CD8-positive, alpha-beta memory T cell (primary cell): ENCODE measurements around the gene SETD5. TPM values are rescaled to one million over a fixed set of nuclear protein-coding genes. Genes with fewer than 3 reads are reported as not detected.

Experiments
- CTCF ChIA-PET: fragments of 350-600 bp; sonication (Branson Sonifier 250); formaldehyde crosslinking; loops from one replicate; lab custom pipeline; 2021; ENCODE audit warnings: antibody characterized with exemption; lab: Charles Lee
- POLR2A ChIA-PET: fragments of 350-600 bp; sonication (Branson Sonifier 250); formaldehyde crosslinking; loops from one replicate; lab custom pipeline; 2021; ENCODE audit warnings: antibody characterized with exemption; lab: Charles Lee
- DNase-seq, 5 donors: peaks; one replicate each; pipeline versions ENCODE4 v3.0.0 to v3.0.0-alpha.2; 2020 to 2022; ENCODE audit warnings: mixed read lengths in 1 of 5
- H3K27ac ChIP-seq: one replicate; pipeline ENCODE4 v1.7.0; 2013; ENCODE audit warnings: low read depth, mild to moderate bottlenecking, low read length, moderate library complexity
- H3K27me3 ChIP-seq: 2 replicates; pipeline ENCODE4 v1.7.0; 2013; ENCODE audit warnings: low read length, mild to moderate bottlenecking; ENCODE audit not compliant: insufficient read depth, poor library complexity, severe bottlenecking
- H3K36me3 ChIP-seq: 2 replicates; pipeline ENCODE4 v1.7.0; 2013; ENCODE audit warnings: mild to moderate bottlenecking, low read length, moderate library complexity; ENCODE audit not compliant: insufficient read depth
- H3K4me1 ChIP-seq: 2 replicates; pipeline ENCODE4 v1.7.0; 2013; ENCODE audit warnings: mild to moderate bottlenecking, low read length, moderate library complexity; ENCODE audit not compliant: insufficient read depth
- H3K4me3 ChIP-seq: 2 replicates; pipeline ENCODE4 v1.7.0; 2013; ENCODE audit warnings: mild to moderate bottlenecking, low read length
- H3K9me3 ChIP-seq: 2 replicates; pipeline ENCODE4 v1.7.0; 2013; ENCODE audit warnings: mild to moderate bottlenecking, low read length
- H3K27ac Mint-ChIP-seq, 8 donors: one replicate each; pipeline ENCODE4 v1.8.0; 2020 to 2021; ENCODE audit warnings: mixed read lengths in 8 of 8, mild to moderate bottlenecking in 6 of 8, inconsistent platforms in 3 of 8, moderate library complexity in 3 of 8
- H3K27me3 Mint-ChIP-seq, 2 donors: one replicate each; pipeline ENCODE4 v1.8.0; 2020 to 2021; ENCODE audit warnings: mixed read lengths in 2 of 2, mild to moderate bottlenecking in 1 of 2, moderate library complexity in 1 of 2
- H3K36me3 Mint-ChIP-seq, 3 donors: one replicate each; pipeline ENCODE4 v1.8.0; 2020 to 2021; ENCODE audit warnings: mixed read lengths in 3 of 3, inconsistent platforms in 1 of 3, mild to moderate bottlenecking in 1 of 3
- H3K4me1 Mint-ChIP-seq, 3 donors: one replicate each; pipeline ENCODE4 v1.8.0; 2020 to 2021; ENCODE audit warnings: mixed read lengths in 3 of 3, inconsistent platforms in 1 of 3, mild to moderate bottlenecking in 1 of 3
- H3K4me3 Mint-ChIP-seq, 7 donors: one replicate each; pipeline ENCODE4 v1.8.0; 2020 to 2021; ENCODE audit warnings: mixed read lengths in 7 of 7, mild to moderate bottlenecking in 6 of 7, moderate library complexity in 4 of 7, inconsistent platforms in 2 of 7
- H3K9me3 Mint-ChIP-seq, 5 donors: one replicate each; pipeline ENCODE4 v1.8.0; 2020 to 2022; ENCODE audit warnings: mixed read lengths in 5 of 5, mild to moderate bottlenecking in 3 of 5, moderate library complexity in 2 of 5, inconsistent platforms in 1 of 5
- polyA plus RNA-seq: library from polyadenylated mRNA; unstranded; fragments of 300-500 nt; fragmentation: Illumina TruSeq; gene quantifications from one replicate; pipeline ENCODE4 v1.2.3, GENCODE V29; 2021
- total RNA-seq, 2 experiments: library from RNA; stranded (reverse); gene quantifications; one replicate each; pipeline ENCODE4 v1.2.3, GENCODE V29; 2021

The SETD5 gene, protein sequence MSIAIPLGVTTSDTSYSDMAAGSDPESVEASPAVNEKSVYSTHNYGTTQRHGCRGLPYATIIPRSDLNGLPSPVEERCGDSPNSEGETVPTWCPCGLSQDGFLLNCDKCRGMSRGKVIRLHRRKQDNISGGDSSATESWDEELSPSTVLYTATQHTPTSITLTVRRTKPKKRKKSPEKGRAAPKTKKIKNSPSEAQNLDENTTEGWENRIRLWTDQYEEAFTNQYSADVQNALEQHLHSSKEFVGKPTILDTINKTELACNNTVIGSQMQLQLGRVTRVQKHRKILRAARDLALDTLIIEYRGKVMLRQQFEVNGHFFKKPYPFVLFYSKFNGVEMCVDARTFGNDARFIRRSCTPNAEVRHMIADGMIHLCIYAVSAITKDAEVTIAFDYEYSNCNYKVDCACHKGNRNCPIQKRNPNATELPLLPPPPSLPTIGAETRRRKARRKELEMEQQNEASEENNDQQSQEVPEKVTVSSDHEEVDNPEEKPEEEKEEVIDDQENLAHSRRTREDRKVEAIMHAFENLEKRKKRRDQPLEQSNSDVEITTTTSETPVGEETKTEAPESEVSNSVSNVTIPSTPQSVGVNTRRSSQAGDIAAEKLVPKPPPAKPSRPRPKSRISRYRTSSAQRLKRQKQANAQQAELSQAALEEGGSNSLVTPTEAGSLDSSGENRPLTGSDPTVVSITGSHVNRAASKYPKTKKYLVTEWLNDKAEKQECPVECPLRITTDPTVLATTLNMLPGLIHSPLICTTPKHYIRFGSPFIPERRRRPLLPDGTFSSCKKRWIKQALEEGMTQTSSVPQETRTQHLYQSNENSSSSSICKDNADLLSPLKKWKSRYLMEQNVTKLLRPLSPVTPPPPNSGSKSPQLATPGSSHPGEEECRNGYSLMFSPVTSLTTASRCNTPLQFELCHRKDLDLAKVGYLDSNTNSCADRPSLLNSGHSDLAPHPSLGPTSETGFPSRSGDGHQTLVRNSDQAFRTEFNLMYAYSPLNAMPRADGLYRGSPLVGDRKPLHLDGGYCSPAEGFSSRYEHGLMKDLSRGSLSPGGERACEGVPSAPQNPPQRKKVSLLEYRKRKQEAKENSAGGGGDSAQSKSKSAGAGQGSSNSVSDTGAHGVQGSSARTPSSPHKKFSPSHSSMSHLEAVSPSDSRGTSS (N-terminal part only)
- total RNA-seq (10 to 100 TPM; 89.8 to 97.2 TPM), polyA plus RNA-seq (40.0 TPM)

DNA sequence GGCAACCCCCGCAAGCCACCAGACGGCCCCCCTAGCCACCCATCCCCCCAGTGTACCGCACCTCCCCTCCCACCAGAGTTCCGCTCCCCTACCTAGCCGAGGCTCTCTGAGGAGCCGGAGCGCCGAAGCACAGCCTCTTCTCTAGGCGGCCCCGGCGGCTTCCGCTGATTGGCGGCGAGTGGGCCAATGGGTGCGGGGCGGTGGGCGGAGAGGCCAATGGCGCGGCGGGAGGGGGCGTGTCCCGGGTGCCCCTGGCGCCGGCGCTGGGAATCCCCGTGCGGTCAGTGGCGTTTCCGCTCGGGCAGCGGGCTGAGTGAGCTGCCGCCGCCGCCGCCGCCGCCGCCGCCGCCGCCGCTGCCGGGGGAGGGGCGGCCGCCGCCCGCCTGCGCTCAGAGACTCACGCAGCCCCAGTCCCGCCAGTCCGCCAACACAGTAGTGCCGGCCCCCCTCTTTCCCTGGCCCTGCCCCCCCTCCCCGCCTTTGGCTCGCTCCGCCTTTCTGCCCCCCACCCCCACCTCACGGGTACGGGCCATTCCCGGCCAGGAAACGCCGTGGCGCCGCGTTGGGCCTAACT lies at the start of gene SETD5:
Gene SETD5 (plus strand): TSS at position 284 of the 574 bp plus-strand sequence. CDS start 31,324 bp downstream, outside the sequence.
- CTCF ChIA-PET: interaction anchor here (1.2 to 5.1 kb wide), 2 partner anchors 11 to 34 kb away, joined by 4 to 24 read pairs; partner anchors contain the start of gene THUMPD3
- peaks cover 0 to 54% (median 6%) of the 10 kb centered on the region in 3 donors for H3K36me3 Mint-ChIP-seq

DNA sequence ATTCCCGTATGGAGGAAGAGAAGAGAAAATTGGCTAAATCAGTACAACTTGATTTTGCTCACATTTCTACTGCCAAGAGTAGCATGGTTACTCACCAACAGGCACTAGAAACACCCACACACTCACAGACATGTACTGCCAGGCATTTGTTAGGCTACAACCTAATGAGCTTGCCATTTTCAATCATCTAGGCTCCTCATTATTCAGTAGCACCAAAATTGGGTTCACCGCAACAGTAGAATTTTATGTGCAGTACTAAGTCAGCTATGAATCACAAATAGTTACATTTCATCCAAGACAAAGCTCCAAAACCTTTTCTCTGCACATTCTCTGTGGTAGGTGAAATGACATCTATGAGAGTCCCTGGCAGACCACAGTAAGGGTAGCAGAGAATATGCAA lies 49.5 kb upstream of the SETD5 start:
- Histone ChIP-seq H3K27ac (no peak overlapping the region), H3K36me3 (no peaks in the 10 kb centered on the region), H3K27me3 (no peaks in the 10 kb centered on the region), H3K4me3 (no peak overlapping the region), H3K4me1 (no peaks in the 10 kb centered on the region), H3K9me3 (no peaks in the 10 kb centered on the region)
- CTCF ChIA-PET: interaction anchor here (1.5 kb wide), 1 partner anchor 48 kb away, joined by 4 read pairs; no protein-coding TSS in a partner anchor
- peaks cover 0 to 3% (median 0%) of the 10 kb centered on the region in 3 donors for H3K4me1 Mint-ChIP-seq
- H3K27me3 Mint-ChIP-seq: no peaks in the 10 kb centered on the region
- peaks cover 0 to 4% (median 0%) of the 10 kb centered on the region in 3 donors for H3K36me3 Mint-ChIP-seq
- POLR2A ChIA-PET: no interaction called here
- no peak for DNase-seq
- H3K4me3 Mint-ChIP-seq: no peak overlapping the region
- no peaks in the 10 kb centered on the region for H3K9me3 Mint-ChIP-seq
- peak overlapping the region in 1 of 8 donors; percentile 20 for H3K27ac Mint-ChIP-seq

More for the DNA sequence above, at the start of gene SETD5:
- H3K4me1 ChIP-seq: peaks cover 69% of the 10 kb centered on the region
- Mint-ChIP-seq H3K4me1 (peaks cover 65 to 80% (median 77%) of the 10 kb centered on the region in 3 donors), H3K27me3 (peaks cover 0 to 4% of the 10 kb centered on the region in 2 donors), H3K9me3 (peaks cover 0 to 4% (median 0%) of the 10 kb centered on the region in 5 donors), H3K4me3 (peak within 1 kb of the TSS; percentile 92 to 99 (median 97)), H3K27ac (peak within 1 kb of the TSS; percentile 97 to 100 (median 99))
- peaks cover 22% of the 10 kb centered on the region for H3K36me3 ChIP-seq
- POLR2A ChIA-PET: interaction anchor here (0.8 to 3.6 kb wide), 10 partner anchors 9 to 1875 kb away, joined by 3 to 81 read pairs (median 4); partner anchors contain the start of genes ARPC4, ATG7, BRPF1 and MTMR14
- no peaks in the 10 kb centered on the region for H3K9me3 ChIP-seq
- no peaks in the 10 kb centered on the region for H3K27me3 ChIP-seq
- DNase-seq: peak; percentile 99 to 100 (median 99)
- peak within 1 kb of the TSS; percentile 95 for H3K27ac ChIP-seq
- peak within 1 kb of the TSS; percentile 93 for H3K4me3 ChIP-seq

DNA sequence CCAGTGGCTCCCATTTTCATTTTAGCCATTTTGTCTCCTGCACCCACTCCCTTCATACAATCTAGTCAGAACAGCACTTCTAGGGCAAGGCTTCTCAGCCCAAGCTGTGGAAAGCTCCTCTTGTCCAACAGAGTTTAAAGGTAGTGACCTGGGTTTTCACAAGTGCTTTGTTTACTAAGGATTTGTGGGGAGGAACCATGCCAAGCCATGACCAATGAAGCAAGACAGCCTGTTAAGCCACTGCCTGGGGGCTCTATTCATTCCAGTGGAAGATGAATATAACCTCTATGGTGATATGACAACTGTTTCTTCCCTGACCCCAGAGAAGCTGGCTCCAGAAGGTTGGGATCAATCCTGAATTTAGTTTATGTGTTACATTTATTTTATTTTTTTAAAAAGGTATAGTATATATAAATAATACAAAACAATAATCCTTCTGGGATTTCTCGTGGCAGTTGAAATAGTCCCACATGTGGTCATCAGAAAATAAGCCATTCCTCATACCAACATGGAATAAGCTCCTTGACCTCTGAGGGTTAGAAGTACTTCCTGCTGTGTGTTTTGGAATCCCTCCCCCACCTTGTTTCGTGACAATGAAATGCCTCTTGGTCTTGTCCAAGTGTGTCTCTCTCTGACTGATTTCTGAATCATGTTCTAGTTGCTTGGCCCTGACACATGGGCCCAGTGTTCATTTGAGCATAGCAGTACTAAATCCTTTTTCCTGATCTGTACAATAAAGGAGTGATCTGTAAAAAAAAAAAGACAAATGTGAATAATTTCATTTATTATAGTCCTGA lies 47.9 kb upstream of the SETD5 start:
- no peaks in the 10 kb centered on the region for H3K27me3 Mint-ChIP-seq
- no peaks in the 10 kb centered on the region for H3K9me3 Mint-ChIP-seq
- H3K36me3 Mint-ChIP-seq: peaks cover 0 to 5% (median 0%) of the 10 kb centered on the region in 3 donors
- ChIA-PET CTCF (no interaction called here), POLR2A (no interaction called here)
- H3K4me3 ChIP-seq: no peak overlapping the region
- H3K4me1 ChIP-seq: no peaks in the 10 kb centered on the region
- H3K27ac Mint-ChIP-seq: peak overlapping the region in 1 of 8 donors; percentile 22
- H3K4me1 Mint-ChIP-seq: peaks cover 3 to 15% (median 4%) of the 10 kb centered on the region in 3 donors
- no peak for DNase-seq
- H3K9me3 ChIP-seq: no peaks in the 10 kb centered on the region
- H3K4me3 Mint-ChIP-seq: no peak overlapping the region
- H3K27ac ChIP-seq: no peak overlapping the region
- H3K36me3 ChIP-seq: no peaks in the 10 kb centered on the region
- H3K27me3 ChIP-seq: no peaks in the 10 kb centered on the region

DNA sequence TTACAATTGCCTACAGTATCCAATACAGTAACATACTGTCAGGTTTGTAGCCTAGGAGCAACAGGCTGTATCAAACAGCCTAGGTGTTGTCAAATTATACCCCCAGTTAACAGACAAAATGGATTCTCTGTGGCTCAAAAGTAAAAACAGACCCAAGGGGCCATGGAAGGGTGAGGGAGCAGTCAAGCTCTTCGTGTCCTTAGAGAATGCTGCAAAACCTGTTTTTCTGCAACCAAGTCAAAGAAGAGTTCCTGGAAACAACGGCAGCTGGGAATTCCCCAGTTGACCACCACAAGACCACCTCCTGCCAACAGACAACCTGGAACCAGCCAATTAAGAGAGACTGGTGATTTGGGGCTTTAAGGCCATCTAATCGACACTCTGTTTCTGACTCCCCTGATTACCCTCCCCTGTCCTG lies 45.7 kb upstream of the SETD5 start:
- Histone ChIP-seq H3K4me1 (no peaks in the 10 kb centered on the region), H3K36me3 (no peaks in the 10 kb centered on the region), H3K4me3 (no peak overlapping the region), H3K27ac (no peak overlapping the region), H3K9me3 (no peaks in the 10 kb centered on the region), H3K27me3 (no peaks in the 10 kb centered on the region)
- POLR2A ChIA-PET: no interaction called here
- Mint-ChIP-seq H3K4me1 (peaks cover 8 to 25% (median 12%) of the 10 kb centered on the region in 3 donors), H3K4me3 (no peak overlapping the region), H3K9me3 (no peaks in the 10 kb centered on the region), H3K27me3 (no peaks in the 10 kb centered on the region), H3K36me3 (peaks cover 0 to 5% (median 0%) of the 10 kb centered on the region in 3 donors), H3K27ac (no peak overlapping the region)
- CTCF ChIA-PET: interaction anchor here (2.4 to 3.4 kb wide), 2 partner anchors 11 to 13 kb away, joined by 8 to 38 read pairs; partner anchors contain the start of gene THUMPD3
- DNase-seq: no peak

DNA sequence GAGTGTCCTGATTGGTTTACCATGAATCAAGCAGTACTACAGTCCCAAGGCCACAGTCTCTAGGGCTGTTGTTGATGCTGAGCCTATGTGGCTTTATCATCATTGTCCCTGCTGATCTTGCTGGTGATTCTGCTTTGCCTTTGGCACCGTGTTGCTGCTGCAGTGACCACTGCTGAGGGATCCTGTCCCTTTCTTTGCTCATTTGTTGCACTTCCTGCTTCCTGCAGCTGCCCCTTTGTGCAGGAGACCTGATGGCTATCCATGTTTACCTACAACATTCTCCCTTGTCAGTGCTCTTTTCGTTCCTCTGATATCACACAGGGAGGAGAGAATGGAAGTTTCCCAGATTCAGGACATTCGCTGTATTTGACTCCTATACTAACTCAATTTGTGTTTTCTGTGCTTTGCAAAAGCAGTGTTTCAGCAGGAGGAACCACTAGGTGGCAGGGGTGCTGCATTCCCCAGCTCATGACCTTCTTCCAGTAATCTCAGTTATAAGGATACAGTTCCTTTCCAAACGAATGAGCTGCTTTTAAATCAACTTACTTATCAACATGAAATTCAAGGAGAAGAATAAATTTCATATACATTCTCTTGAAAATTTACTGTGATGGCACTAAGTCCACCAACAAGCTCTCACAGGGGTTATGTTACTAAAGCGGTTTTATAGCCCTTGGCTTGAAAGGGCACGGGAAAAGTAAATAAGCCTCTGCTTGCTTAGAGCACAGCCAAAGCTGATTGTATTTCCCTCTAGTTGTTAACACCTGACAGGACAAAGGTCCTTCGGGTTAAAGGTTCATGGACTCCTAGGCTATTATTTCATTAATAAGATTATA lies 44.3 kb upstream of the SETD5 start:
- Mint-ChIP-seq H3K4me1 (peaks cover 8 to 25% (median 12%) of the 10 kb centered on the region in 3 donors), H3K4me3 (no peak overlapping the region), H3K36me3 (peaks cover 0 to 4% (median 0%) of the 10 kb centered on the region in 3 donors), H3K9me3 (no peaks in the 10 kb centered on the region), H3K27ac (peak overlapping the region in 1 of 8 donors; percentile 1), H3K27me3 (no peaks in the 10 kb centered on the region)
- H3K27me3 ChIP-seq: no peaks in the 10 kb centered on the region
- H3K4me3 ChIP-seq: no peak overlapping the region
- H3K4me1 ChIP-seq: no peaks in the 10 kb centered on the region
- peak; percentile 17 to 69 (median 47) for DNase-seq
- POLR2A ChIA-PET: interaction anchor here (1.1 kb wide), 1 partner anchor 44 kb away, joined by 3 read pairs; no protein-coding TSS in a partner anchor
- H3K27ac ChIP-seq: no peak overlapping the region
- H3K36me3 ChIP-seq: no peaks in the 10 kb centered on the region
- H3K9me3 ChIP-seq: no peaks in the 10 kb centered on the region
- CTCF ChIA-PET: interaction anchor here (0.7 to 3.4 kb wide), 23 partner anchors 9 to 296 kb away, joined by 3 to 38 read pairs (median 4); partner anchors contain the start of genes MTMR14 and THUMPD3
